HG03045 (cell line): ENCODE measurements around the gene VSIG1.
A peak's percentile ranks its signal among the peaks of the same experiment; 100 is the strongest.

Experiments used
- ATAC-seq: cut with Tn5 transposase; IDR thresholded peaks from one replicate; pipeline ENCODE4 v1.9.1; 2021; ENCODE audit warnings: mild to moderate bottlenecking, moderate library complexity; ENCODE audit not compliant: unreplicated experiment

The VSIG1 gene

GRCh38 chrX:108044554-108045256, at the start of gene VSIG1:
VSIG1 (plus strand) TSS chrX:108045065; CDS start chrX:108045131, 66 bp downstream.
- ATAC-seq: no peak

GRCh38 chrX:107996124-107996523, 48.7 kb upstream of the VSIG1 start:
- no peak for ATAC-seq

DNA sequence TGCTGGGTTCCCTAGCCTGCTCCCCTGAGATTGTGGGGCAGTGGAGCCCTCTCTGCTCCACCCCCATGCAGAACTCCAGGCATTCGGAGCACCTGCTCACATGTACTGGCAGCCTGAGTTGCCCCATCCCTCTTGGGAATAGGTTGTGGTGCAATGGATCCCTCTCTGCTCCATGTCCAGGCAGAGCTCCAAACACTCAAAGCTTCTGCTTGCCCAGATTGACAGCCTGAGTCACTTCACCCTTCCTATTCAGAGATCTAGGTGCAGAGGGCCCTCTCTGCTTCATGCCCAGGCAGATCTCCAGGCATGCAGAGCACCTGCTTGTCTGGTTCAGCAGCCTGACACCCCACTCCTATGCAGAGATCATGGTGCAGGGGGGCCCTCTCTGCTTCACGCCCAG, 44.1 kb upstream of the VSIG1 start:
- ATAC-seq: no peak

- ATAC-seq: no peak
Measured at GRCh38 chrX:108001218-108001814, 43.5 kb upstream of the VSIG1 start.

DNA sequence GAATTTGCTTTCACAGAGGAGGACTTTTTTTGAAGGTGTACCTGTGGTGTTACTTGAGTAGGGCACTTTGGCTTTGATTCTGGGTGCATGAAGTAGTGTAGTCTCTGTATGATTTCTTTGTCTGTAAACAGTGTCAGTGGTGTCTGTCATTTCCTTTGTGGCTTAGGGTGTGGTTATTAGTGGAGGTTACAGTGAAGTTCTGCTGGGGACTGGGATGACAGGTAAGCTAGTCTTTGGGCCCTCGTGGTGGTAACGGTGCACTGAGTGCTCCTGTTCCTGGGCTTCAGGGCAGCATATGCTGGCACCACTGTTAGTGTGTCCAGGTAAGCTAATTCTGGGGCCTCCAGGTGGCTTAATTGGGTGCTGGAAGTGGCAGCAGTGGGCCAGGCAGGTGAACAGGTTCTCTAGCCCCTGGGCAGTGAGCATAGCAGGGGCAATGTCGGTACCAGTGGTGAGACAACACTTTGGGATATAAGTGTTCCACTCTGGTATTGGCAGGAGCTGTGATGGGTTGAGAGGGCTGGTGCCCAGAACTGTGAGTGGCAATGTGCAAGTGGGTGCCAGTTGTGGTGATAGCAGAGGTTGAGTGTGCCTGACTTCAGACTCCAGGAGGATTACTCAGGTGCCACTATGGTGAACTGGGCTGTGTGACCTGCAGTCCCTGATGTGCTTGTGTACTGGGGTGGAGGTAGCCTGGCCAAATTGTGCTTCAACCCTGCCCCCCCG, 26.0 kb upstream of the VSIG1 start:
- ATAC-seq: no peak

DNA sequence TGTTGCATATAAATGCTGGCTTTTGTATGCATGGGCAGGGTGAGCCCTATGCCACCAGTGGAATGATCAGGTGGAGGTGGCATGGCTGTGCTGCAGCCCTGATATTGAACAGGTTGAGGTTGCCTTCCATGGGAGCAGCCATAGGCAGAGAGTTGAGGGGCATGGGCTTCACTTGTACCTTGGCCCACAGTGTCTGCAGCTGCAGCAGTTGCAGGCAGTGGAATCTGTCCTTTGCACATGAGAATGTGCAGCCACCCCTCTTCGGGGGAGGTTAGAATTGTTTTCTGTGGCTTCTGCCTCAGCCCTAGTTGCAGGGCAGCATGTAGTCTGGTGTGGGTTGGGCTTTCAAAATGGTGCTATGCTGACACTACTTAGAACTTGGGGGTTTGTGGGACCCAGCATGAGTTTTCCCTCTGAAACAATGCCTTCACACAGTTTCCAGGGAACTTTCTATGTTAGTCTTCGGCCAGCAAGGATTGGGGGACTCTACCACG, 25.4 kb upstream of the VSIG1 start:
- no peak for ATAC-seq

DNA sequence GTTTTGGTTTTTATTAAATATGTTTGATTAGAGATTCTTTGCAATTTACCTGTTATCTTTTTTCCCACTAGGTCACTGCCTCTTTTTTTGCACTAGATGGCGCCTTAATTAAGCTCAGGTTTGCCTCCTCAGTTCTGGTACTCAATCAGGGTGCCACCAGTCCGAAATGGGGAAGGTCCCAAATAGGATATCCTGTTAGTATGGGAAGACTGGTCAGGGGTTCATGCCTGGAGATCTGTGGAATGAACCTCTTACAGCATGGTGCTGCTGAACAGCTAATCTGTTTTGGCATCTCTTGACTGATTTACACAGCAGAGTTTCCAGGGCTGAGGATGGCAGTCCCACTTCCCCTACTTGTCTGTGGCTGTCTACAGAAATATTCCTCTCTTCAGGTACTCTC, 24.2 kb upstream of the VSIG1 start:
- no peak for ATAC-seq

GRCh38 chrX:108022491-108023089, 22.3 kb upstream of the VSIG1 start:
- no peak for ATAC-seq

GRCh38 chrX:108025376-108025775, 19.5 kb upstream of the VSIG1 start:
- no peak for ATAC-seq

DNA sequence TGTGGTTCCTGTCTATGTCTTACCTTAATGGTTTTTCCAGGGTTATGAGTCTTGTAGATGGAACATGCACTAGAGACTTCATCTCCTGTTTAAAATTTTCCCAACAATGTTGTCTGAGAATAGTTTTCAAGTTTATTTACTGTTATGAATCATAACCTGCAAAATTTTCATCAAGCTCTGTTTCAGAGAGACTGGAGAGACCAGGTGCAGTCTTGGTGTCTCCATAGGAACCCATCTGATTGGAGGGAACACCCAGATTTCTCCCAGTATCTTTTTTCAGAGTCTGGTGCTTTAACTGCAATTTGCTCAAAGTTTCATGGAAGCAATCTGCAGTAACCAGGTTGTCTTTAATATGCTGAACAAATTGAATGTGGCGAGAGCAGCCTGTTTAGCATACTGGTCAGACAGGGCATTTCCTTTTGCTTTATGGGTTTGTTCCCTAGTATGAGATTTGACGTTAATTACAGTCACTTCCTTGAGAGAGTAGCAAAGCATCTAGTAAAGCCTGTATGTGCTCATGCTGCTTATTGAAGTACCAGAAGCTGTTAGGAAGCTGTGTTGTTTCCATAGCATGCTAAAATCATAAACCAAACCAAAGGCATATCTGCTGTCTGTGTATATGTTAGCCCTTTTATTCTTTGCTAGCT, 18.8 kb upstream of the VSIG1 start:
- ATAC-seq: no peak

- ATAC-seq: no peak
Measured at GRCh38 chrX:108028854-108029253, 16.0 kb upstream of the VSIG1 start.

DNA sequence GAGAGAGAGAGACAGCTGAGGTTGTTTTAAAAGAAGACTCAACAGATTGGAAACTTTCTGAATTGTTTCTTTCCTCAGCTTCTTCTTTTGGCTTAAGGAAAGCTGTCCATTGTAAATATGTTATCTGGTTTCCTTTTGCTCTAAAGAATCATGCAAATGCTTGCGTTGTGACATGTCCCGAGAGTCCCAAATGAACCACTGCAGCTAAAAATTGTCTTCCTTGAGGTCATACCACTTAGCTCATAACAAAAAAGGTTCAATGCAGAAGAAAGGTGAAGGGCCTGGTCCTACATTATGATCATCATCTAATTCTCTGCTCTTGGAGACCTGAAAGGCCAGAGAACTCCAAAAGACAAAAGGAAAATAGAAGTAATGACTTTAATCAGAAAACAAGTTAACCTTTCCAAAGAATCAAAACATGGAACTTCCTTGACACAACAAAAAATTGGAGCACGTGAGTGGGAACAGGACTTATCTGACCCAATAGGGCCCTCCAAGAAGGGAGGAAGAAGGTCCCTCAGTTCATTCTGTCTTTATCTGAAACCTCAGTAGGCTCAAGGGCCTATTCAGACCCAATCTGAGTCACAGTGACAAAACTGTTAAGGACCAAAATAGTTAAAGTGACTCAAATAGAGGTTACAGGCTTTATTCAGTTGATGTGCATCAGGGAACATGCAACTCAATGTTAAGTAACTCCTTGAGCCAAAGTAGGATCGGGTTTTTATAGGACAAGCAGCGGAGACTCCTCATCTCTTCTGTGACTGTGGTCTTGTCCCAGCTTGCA, 14.7 kb upstream of the VSIG1 start:
- ATAC-seq: peak; percentile 78

DNA sequence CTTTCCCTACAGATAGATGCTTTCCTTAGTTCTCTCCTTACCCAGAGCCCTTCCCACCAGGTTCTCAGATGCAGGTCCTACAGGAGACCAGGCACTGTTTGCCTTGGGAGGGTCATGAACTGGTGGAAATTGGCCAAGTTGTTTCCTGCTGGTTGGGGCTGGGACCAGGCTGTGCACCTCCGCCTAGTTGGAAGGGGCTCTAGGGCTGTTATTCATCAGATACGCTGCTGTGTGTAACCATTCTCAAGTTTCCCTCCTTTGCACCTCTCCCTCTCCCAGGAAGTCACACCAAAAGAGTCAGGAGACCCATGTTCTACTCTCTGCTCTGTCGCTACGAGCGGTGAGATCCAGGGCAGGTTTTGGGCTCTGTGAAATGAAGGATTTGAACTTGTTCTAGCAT, 11.9 kb upstream of the VSIG1 start:
- ATAC-seq: no peak

- no peak for ATAC-seq
Measured at GRCh38 chrX:108033890-108034289, 11.0 kb upstream of the VSIG1 start.

- no peak for ATAC-seq
Measured at GRCh38 chrX:108034725-108035124, 10.1 kb upstream of the VSIG1 start.

DNA sequence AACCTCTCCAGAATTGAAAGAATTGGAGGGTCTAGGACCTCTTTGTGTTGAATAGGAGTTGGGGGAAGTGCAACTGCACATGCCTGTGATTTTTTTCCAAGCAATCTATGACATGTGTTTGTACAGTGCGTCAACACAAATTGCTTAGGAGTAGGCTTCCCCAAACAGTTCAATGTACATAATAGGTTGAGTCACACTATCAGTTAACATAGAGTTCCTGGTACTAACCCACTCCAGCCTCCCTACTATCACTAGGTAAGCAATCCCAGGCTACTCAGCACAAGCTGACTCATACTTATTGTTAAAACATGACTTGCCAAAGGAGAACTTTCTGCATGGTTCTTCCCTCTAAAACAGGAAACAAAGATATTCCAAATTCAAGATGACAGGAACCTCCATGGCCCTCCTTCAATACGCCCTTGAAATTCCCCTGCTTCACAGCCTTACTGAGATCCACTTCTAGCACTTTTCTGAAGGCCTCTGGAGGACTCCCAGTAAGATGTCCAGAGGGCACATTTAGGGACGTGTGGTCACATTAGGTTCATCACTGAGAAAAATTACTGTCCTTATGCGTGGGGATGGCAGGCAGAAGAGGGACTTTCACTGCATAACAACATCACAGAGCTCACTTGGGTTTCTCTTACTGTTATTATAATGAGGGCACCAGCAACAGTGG, 8.4 kb upstream of the VSIG1 start:
- no peak for ATAC-seq

DNA sequence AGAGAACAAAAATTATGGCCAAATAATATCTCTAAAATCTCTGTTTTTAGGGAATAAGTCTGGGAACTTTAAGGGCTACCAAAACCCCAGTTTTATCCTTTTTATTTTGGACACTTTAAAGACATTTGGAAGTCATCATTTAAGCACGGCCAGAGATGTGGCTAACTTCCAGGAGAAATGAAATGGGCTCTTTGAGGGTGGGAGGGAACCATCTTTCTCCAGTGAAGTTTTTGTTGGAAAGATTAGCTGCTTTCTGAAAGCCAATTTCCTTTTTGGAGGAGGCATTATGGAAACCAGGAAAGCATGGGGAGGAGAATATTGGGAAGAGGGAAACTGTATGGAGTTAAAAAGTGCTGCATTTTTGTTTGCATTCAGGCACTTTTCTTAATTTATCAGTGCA, 4.8 kb downstream of the VSIG1 start:
- ATAC-seq: no peak

DNA sequence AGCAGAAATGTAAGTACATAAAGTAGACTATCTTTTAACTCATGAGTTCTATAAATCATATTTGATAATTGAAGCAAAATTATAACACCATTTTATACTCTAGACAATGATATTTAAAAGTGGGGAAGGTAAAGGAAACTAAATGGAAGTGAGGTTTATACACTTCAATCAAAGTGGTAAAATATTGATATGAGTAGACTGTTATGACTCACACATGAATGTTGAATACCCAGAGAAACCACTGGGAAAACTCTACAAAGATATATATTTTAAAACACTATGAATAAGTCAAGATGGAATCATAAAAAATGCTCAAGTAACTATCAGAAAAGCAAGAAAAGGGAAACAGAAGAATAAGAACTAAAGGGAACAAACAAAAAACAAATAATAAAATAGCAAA, 8.4 kb downstream of the VSIG1 start:
- no peak for ATAC-seq

- ATAC-seq: no peak
Measured at GRCh38 chrX:108055546-108055945, 10.7 kb downstream of the VSIG1 start.

DNA sequence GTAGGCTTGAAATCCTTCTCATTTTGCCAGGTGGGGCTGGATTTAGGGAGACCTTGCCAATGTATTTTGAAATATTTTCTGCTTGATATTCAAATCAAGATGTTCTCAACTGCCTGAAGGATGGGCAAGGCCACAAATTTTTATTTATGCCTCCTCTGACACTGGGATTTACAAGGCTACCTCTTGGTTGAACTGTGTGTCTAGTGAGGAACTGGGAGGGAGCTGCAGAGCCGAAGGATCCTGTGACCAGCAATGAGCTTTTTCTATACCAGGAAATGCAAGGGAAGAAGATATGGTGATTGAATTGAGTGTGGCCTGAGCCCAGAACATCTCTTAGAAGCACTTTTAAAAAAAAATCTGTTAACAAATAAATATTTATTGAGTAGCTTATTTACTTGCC, 14.9 kb downstream of the VSIG1 start:
- ATAC-seq: no peak
